Measurements from ENCODE around the gene CPLANE2. TPM values are rescaled to one million over a fixed set of nuclear protein-coding genes. Genes with fewer than 3 reads are reported as not detected.
"Not testable (repeated sequence)": the region's sequence is repeated elsewhere in the genome, so short reads cannot be mapped to it uniquely, and the experiment has no call there.

Gene CPLANE2
- total RNA-seq, 4 donors from 2014 or later: 6.0 to 17.2 (median 10.4) TPM

- no peak overlapping the region for H3K4me3 ChIP-seq (ENCODE audit: low read depth, poor library complexity, severe bottlenecking)
- intact Hi-C loops (cut with DNase I; ENCODE audit: low total_unique reads): no loop called here
- TF ChIP-seq POLR2A (IDR thresholded peaks at IDR 0.05) (no peak), CTCF (IDR thresholded peaks at IDR 0.05) (no peak)
- WGBS, 2 donors: 87 to 89% methylated on average over 3 of the region's 3 CpGs
- no peak for DNase-seq (ENCODE audit: low spot score in 2 of 2)
These were observed 12.5 kb downstream of the CPLANE2 start for GRCh38 chr1:16224472-16224871.

- intact Hi-C loops (cut with DNase I; ENCODE audit: low total_unique reads); DNase-seq (ENCODE audit: low spot score in 2 of 2); H3K4me3 ChIP-seq (ENCODE audit: low read depth, poor library complexity, severe bottlenecking): not testable (repeated sequence)
- 88 to 92% methylated on average over 14 of the region's 14 CpGs for WGBS, 2 donors
These were observed 14.3 kb downstream of the CPLANE2 start for GRCh38 chr1:16222716-16223115.

GRCh38 chr1:16221499-16221898 lies 15.5 kb downstream of the CPLANE2 start:
- TF ChIP-seq CTCF (IDR thresholded peaks at IDR 0.05) (no peak), POLR2A (IDR thresholded peaks at IDR 0.05) (no peak)
- 96 to 97% methylated on average over 1 of the region's 1 CpG for WGBS, 2 donors
- H3K4me3 ChIP-seq (ENCODE audit: low read depth, poor library complexity, severe bottlenecking): no peak overlapping the region
- DNase-seq (ENCODE audit: low spot score in 2 of 2): no peak
- intact Hi-C loops (cut with DNase I; ENCODE audit: low total_unique reads): no loop called here

- WGBS, 2 donors: 93 to 97% methylated on average over 4 of the region's 4 CpGs
- no peak overlapping the region for H3K4me3 ChIP-seq (ENCODE audit: low read depth, poor library complexity, severe bottlenecking)
- intact Hi-C loops (cut with DNase I; ENCODE audit: low total_unique reads): no loop called here
- DNase-seq (ENCODE audit: low spot score in 2 of 2): no peak
- TF ChIP-seq POLR2A (IDR thresholded peaks at IDR 0.05): no peak
- no peak for TF ChIP-seq CTCF (IDR thresholded peaks at IDR 0.05)
These were observed 16.9 kb downstream of the CPLANE2 start for GRCh38 chr1:16219968-16220500.

GRCh38 chr1:16218674-16219071 lies 18.3 kb downstream of the CPLANE2 start:
- DNase-seq (ENCODE audit: low spot score in 2 of 2): no peak
- H3K4me3 ChIP-seq (ENCODE audit: low read depth, poor library complexity, severe bottlenecking): no peak overlapping the region
- 96 to 98% methylated on average over 6 of the region's 6 CpGs for WGBS, 2 donors
- intact Hi-C loops (cut with DNase I; ENCODE audit: low total_unique reads): no loop called here
- TF ChIP-seq CTCF (IDR thresholded peaks at IDR 0.05) (no peak), POLR2A (IDR thresholded peaks at IDR 0.05) (no peak)

GRCh38 chr1:16218014-16218673 lies 18.8 kb downstream of the CPLANE2 start:
- WGBS, 2 donors: 70 to 76% methylated on average over 9 to 12 of the region's 12 CpGs
- no peak for DNase-seq (ENCODE audit: low spot score in 2 of 2)
- intact Hi-C loops (cut with DNase I; ENCODE audit: low total_unique reads): no loop called here

More at GRCh38 chr1:16218014-16218673, 18.8 kb downstream of the CPLANE2 start:
- no peak for TF ChIP-seq CTCF (IDR thresholded peaks at IDR 0.05)
- no peak overlapping the region for H3K4me3 ChIP-seq (ENCODE audit: low read depth, poor library complexity, severe bottlenecking)
